ENCODE results near the gene CMSS1. TPM values are rescaled to one million over a fixed set of nuclear protein-coding genes. Genes with fewer than 3 reads are reported as not detected.
A peak's percentile ranks its signal among the peaks of the same experiment; 100 is the strongest.

The CMSS1 gene
- total and polyA plus RNA-seq, 2 of the 13 experiments (the other 11 are each of a cell fraction or from before 2014, with no cell fraction given) = 6.4 to 48.7 TPM

- TF ChIP-seq ZNF816 (CRISPR knock-in tag; IDR thresholded peaks at IDR 0.05; ENCODE audit: borderline replicate concordance) = peak; percentile 33; the same call in 1 of the 2 replicates
- peak; percentile 59; the same call in 1 of the 2 replicates for TF ChIP-seq MED1 (CRISPR knock-in tag; IDR thresholded peaks at IDR 0.05)
- TF ChIP-seq, protein P1, sequence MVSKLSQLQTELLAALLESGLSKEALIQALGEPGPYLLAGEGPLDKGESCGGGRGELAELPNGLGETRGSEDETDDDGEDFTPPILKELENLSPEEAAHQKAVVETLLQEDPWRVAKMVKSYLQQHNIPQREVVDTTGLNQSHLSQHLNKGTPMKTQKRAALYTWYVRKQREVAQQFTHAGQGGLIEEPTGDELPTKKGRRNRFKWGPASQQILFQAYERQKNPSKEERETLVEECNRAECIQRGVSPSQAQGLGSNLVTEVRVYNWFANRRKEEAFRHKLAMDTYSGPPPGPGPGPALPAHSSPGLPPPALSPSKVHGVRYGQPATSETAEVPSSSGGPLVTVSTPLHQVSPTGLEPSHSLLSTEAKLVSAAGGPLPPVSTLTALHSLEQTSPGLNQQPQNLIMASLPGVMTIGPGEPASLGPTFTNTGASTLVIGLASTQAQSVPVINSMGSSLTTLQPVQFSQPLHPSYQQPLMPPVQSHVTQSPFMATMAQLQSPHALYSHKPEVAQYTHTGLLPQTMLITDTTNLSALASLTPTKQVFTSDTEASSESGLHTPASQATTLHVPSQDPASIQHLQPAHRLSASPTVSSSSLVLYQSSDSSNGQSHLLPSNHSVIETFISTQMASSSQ (IDR thresholded peaks at IDR 0.05; ENCODE audit: low read depth) = peak; percentile 57
- TF ChIP-seq, protein P1 (CRISPR knock-in tag; IDR thresholded peaks at IDR 0.05; ENCODE audit: borderline replicate concordance) = peak; percentile 53; the same call in 1 of the 2 replicates
- TF ChIP-seq GATA4 (IDR thresholded peaks at IDR 0.05; ENCODE audit: borderline replicate concordance, low read depth) = peak; percentile 31; the same call in 1 of the 2 replicates
- 0 out of 2 replicates have a peak, but pooled peaks have one; percentile 28 for TF ChIP-seq CBFB (CRISPR knock-in tag; IDR thresholded peaks at IDR 0.05)
- peak; percentile 29; the same call in 1 of the 2 replicates for TF ChIP-seq PATZ1 (CRISPR knock-in tag; IDR thresholded peaks at IDR 0.05)
- peak; percentile 68; the same call in 1 of the 2 replicates for TF ChIP-seq SOX5 (CRISPR knock-in tag; IDR thresholded peaks at IDR 0.05; ENCODE audit: borderline replicate concordance)
- TF ChIP-seq POGZ (CRISPR knock-in tag; IDR thresholded peaks at IDR 0.05) = peak; percentile 50; the same call in 1 of the 2 replicates
- no peak for TF ChIP-seq ZMYM3 (CRISPR knock-in tag; IDR thresholded peaks at IDR 0.05)
- TF ChIP-seq FOSL2 (CRISPR knock-in tag; IDR thresholded peaks at IDR 0.05) = 0 out of 2 replicates have a peak, but pooled peaks have one; percentile 36
- TF ChIP-seq, protein P2, sequence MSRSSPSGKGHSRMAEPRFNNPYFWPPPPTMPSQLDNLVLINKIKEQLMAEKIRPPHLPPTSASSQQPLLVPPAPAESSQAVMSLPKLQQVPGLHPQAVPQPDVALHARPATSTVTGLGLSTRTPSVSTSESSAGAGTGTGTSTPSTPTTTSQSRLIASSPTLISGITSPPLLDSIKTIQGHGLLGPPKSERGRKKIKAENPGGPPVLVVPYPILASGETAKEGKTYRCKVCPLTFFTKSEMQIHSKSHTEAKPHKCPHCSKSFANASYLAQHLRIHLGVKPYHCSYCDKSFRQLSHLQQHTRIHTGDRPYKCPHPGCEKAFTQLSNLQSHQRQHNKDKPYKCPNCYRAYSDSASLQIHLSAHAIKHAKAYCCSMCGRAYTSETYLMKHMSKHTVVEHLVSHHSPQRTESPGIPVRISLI (CRISPR knock-in tag; IDR thresholded peaks at IDR 0.05; ENCODE audit: borderline replicate concordance) = peak; percentile 81; the same call in 1 of the 2 replicates
- 0 out of 2 replicates have a peak, but pooled peaks have one; percentile 53 for TF ChIP-seq ARID2 (CRISPR knock-in tag; IDR thresholded peaks at IDR 0.05; ENCODE audit: borderline replicate concordance)
- peak; percentile 96 for TF ChIP-seq RCOR2 (CRISPR knock-in tag; IDR thresholded peaks at IDR 0.05)
- peak; percentile 28; the same call in 1 of the 2 replicates for TF ChIP-seq PPARG (CRISPR knock-in tag; conservative IDR thresholded peaks at IDR 0.05)
- no peak for TF ChIP-seq ELF1 (CRISPR knock-in tag; IDR thresholded peaks at IDR 0.05)
- no peak for TF ChIP-seq ZNF567 (CRISPR knock-in tag; IDR thresholded peaks at IDR 0.05; ENCODE audit: borderline replicate concordance)
- TF ChIP-seq FOXP4 (CRISPR knock-in tag; IDR thresholded peaks at IDR 0.05) = peak; percentile 84
These were observed 113.4 kb downstream of the CMSS1 start (continued) for GRCh38 chr3:99931059-99931458.

Measured in HepG2 (cell line).